OCI-LY1 (cell line): ENCODE measurements around the gene DIP2C.
"Not testable (repeated sequence)": the region's sequence is repeated elsewhere in the genome, so short reads cannot be mapped to it uniquely, and the experiment has no call there.

ENCODE experiments used
- H2AFZ ChIP-seq: fragments of 200-600 bp; sonication (generic), shearing (Covaris generic); 2 replicates; pipeline ENCODE4 v1.6.0; 2014; ENCODE audit warnings: antibody characterized with exemption, mild to moderate bottlenecking, low read length
- H3F3A ChIP-seq: fragments of 200-600 bp; sonication (generic), shearing (Covaris generic); 2 replicates; pipeline ENCODE4 v1.6.0; 2014; ENCODE audit warnings: mild to moderate bottlenecking, antibody characterized with exemption, low read length, moderate library complexity; ENCODE audit not compliant: insufficient read depth
- H3K27ac ChIP-seq: fragments of 200-600 bp; sonication (generic); 2 replicates; pipeline ENCODE4 v1.5.1; 2014; ENCODE audit warnings: low read length, mixed run types, mild to moderate bottlenecking, low read depth; ENCODE audit not compliant: poor library complexity, severe bottlenecking
- H3K27me3 ChIP-seq: fragments of 200-600 bp; sonication (generic); 2 replicates; pipeline ENCODE4 v1.6.0; 2014; ENCODE audit warnings: antibody characterized with exemption, mild to moderate bottlenecking, low read length, moderate library complexity; ENCODE audit not compliant: insufficient read depth
- H3K36me3 ChIP-seq: fragments of 200-600 bp; sonication (generic); 2 replicates; pipeline ENCODE4 v1.6.1; 2014; ENCODE audit warnings: mild to moderate bottlenecking, antibody characterized with exemption, low read length, moderate library complexity, mixed read lengths; ENCODE audit not compliant: insufficient read depth
- H3K4me1 ChIP-seq: fragments of 200-600 bp; sonication (generic); 2 replicates; pipeline ENCODE4 v1.5.1; 2014; ENCODE audit warnings: mild to moderate bottlenecking, low read length, moderate library complexity; ENCODE audit not compliant: insufficient read depth, severe bottlenecking
- H3K4me2 ChIP-seq: fragments of 200-600 bp; sonication (generic), shearing (Covaris generic); 2 replicates; pipeline ENCODE4 v1.6.1; 2014; ENCODE audit warnings: low read length
- H3K4me3 ChIP-seq: fragments of 200-600 bp; sonication (generic); 2 replicates; pipeline ENCODE4 v1.5.1; 2014; ENCODE audit warnings: low read length, low read depth, mild to moderate bottlenecking, mixed read lengths; ENCODE audit not compliant: poor library complexity, severe bottlenecking
- H3K79me2 ChIP-seq: fragments of 200-600 bp; shearing (Covaris generic); 2 replicates; pipeline ENCODE4 v1.6.1; 2016; ENCODE audit warnings: mixed run types, low read length, mixed read lengths; ENCODE audit not compliant: insufficient read depth
- H3K9ac ChIP-seq: fragments of 200-600 bp; sonication (generic), shearing (Covaris generic); 2 replicates; pipeline ENCODE4 v1.6.1; 2014; ENCODE audit warnings: mild to moderate bottlenecking, low read length, mixed read lengths
- H3K9me2 ChIP-seq: fragments of 200-600 bp; sonication (generic), shearing (Covaris generic); 2 replicates; pipeline ENCODE4 v1.6.1; 2014; ENCODE audit warnings: low read depth, mild to moderate bottlenecking, low read length, mixed read lengths
- H3K9me3 ChIP-seq: fragments of 200-600 bp; shearing (Covaris generic); 2 replicates; pipeline ENCODE4 v1.6.1; 2014; ENCODE audit warnings: low read length, mixed read lengths
- H4K20me1 ChIP-seq: fragments of 200-600 bp; sonication (generic), shearing (Covaris generic); 2 replicates; pipeline ENCODE4 v1.6.0; 2016; ENCODE audit warnings: mild to moderate bottlenecking, low read length; ENCODE audit not compliant: insufficient read depth
- CTCF ChIP-seq: fragments of 200-600 bp; sonication (generic), shearing (Covaris generic); IDR thresholded peaks from 2 replicates; pipeline ENCODE4 v1.5.1; 2017; ENCODE audit warnings: mild to moderate bottlenecking, antibody characterized with exemption, low read length, moderate library complexity, mixed read lengths
- EZH2 ChIP-seq: fragments of 200-600 bp; sonication (generic), shearing (Covaris generic); IDR thresholded peaks from 2 replicates; pipeline ENCODE4 v1.8.0; 2017; ENCODE audit warnings: borderline replicate concordance, mixed run types, mild to moderate bottlenecking, antibody characterized with exemption, low read length, moderate library complexity, mixed read lengths

Gene DIP2C

GRCh38 chr10:349081-349480, 340.4 kb downstream of the DIP2C start:
- Histone ChIP-seq H3K79me2 (no peaks in the 10 kb centered on the region), H2AFZ (no peak overlapping the region), H3K36me3 (peaks cover 75% of the 10 kb centered on the region), H3F3A (no peaks in the 10 kb centered on the region), H4K20me1 (no peaks in the 10 kb centered on the region), H3K27me3 (no peaks in the 10 kb centered on the region), H3K4me3 (no peak overlapping the region), H3K9me3 (no peaks in the 10 kb centered on the region), H3K27ac (no peak overlapping the region), H3K4me2 (no peak overlapping the region), H3K9me2 (no peaks in the 10 kb centered on the region), H3K4me1 (no peaks in the 10 kb centered on the region), H3K9ac (no peak overlapping the region)
- TF ChIP-seq EZH2 (no peak), CTCF (no peak)

DNA sequence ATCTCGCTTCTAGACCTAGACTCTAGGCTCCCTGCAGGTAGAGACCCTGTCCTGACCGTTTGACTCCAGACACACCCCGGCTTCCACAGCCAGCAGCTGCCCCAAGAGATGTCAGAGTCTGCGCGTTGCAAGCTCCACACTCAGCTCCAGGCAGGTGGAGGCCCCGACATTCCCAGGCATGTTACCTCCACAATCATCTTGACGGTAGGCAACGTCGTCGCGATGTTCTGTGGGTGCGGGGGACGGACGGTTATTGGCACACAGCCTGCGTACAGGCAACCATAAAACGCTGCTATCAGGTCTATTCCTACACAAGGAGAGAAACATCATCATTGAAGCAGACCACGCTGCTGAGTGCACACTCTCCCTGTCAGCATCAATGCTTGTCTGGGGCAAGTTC, 341.0 kb downstream of the DIP2C start:
- H3K9ac ChIP-seq = no peak overlapping the region
- H3K4me3 ChIP-seq = no peak overlapping the region
- H3K36me3 ChIP-seq = peaks cover 75% of the 10 kb centered on the region
- H3K4me2 ChIP-seq = no peak overlapping the region
- no peaks in the 10 kb centered on the region for H4K20me1 ChIP-seq
- TF ChIP-seq EZH2 = no peak
- no peak for TF ChIP-seq CTCF
- no peak overlapping the region for H2AFZ ChIP-seq
- no peaks in the 10 kb centered on the region for H3K79me2 ChIP-seq
- H3F3A ChIP-seq = peaks cover 3% of the 10 kb centered on the region; the same call in 1 of the 2 replicates
- no peaks in the 10 kb centered on the region for H3K9me3 ChIP-seq
- no peaks in the 10 kb centered on the region for H3K9me2 ChIP-seq
- H3K27ac ChIP-seq = no peak overlapping the region
- H3K27me3 ChIP-seq = no peaks in the 10 kb centered on the region
- no peaks in the 10 kb centered on the region for H3K4me1 ChIP-seq

DNA sequence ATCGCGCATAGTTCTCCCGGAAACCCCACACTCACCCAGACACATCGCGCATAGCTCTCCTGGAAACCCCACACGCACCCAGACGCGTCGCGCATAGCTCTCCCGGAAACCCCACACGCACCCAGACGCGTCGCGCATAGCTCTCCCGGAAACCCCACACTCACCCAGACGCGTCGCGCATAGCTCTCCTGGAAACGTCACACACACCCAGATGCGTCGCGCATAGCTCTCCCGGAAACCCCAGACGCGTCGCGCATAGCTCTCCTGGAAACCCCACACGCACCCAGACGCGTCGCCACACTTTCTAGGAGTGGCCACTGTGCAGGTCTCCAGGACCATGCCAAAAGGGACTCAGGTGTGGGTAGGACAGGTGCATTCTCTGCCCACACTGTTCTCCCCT, 341.7 kb downstream of the DIP2C start:
- not testable (repeated sequence) for H4K20me1 ChIP-seq, H3K27ac ChIP-seq, H3K9me2 ChIP-seq, H3K9ac ChIP-seq, H3K4me2 ChIP-seq, H3K79me2 ChIP-seq, H3K27me3 ChIP-seq, H3F3A ChIP-seq, H3K4me3 ChIP-seq, H2AFZ ChIP-seq, H3K9me3 ChIP-seq, H3K4me1 ChIP-seq
- peaks cover 77% of the 10 kb centered on the region for H3K36me3 ChIP-seq

- not testable (repeated sequence) for H3K4me1 ChIP-seq, H3K9me3 ChIP-seq, H3K4me2 ChIP-seq, H3K27ac ChIP-seq, H3F3A ChIP-seq, H3K9me2 ChIP-seq, H2AFZ ChIP-seq, H4K20me1 ChIP-seq, H3K27me3 ChIP-seq, H3K9ac ChIP-seq, H3K79me2 ChIP-seq, H3K4me3 ChIP-seq
- H3K36me3 ChIP-seq = peaks cover 75% of the 10 kb centered on the region
These were observed 342.3 kb downstream of the DIP2C start for GRCh38 chr10:347190-347589.
